ENCODE measurements around the gene CPT1A.

The CPT1A gene

GRCh38 chr11:68727783-68728182 lies 113.9 kb downstream of the CPT1A start:
- no peak for TF ChIP-seq POLR2A (IDR thresholded peaks at IDR 0.05; ENCODE audit: low read depth, low read length)
- DNase-seq (ENCODE audit: insufficient read length, low spot score) (no peak), FAIRE-seq (no peak)

- no peak for FAIRE-seq
- TF ChIP-seq POLR2A (IDR thresholded peaks at IDR 0.05; ENCODE audit: low read depth, low read length), result no peak
- DNase-seq (ENCODE audit: insufficient read length, low spot score), result no peak
These were observed 117.4 kb downstream of the CPT1A start for GRCh38 chr11:68724293-68724692.

- FAIRE-seq (no peak), DNase-seq (ENCODE audit: insufficient read length, low spot score) (no peak)
- TF ChIP-seq POLR2A (IDR thresholded peaks at IDR 0.05; ENCODE audit: low read depth, low read length), result no peak
These were observed 119.6 kb downstream of the CPT1A start for GRCh38 chr11:68722143-68722542.

DNA sequence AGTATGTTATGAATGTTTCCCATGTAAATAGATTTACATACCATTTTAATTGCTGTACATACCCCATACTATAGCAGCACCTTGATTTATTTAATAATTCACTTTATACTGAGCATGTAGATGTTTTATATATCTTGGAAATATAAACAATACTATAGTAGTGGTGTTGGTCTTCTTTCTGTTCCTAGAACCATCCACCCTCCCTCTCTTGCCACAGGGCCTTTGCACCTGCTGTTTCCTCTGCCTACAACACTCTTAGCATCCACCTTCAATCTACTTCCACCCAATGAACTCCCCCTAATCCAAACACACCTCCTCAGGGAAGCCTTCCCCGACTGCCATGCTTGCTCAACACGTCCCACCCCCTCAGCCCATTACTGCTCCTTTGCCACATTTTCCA lies 120.6 kb downstream of the CPT1A start:
- FAIRE-seq, result no peak
- DNase-seq (ENCODE audit: insufficient read length, low spot score), result no peak
- TF ChIP-seq POLR2A (IDR thresholded peaks at IDR 0.05; ENCODE audit: low read depth, low read length), result no peak

- FAIRE-seq (no peak), DNase-seq (ENCODE audit: insufficient read length, low spot score) (no peak)
- TF ChIP-seq POLR2A (IDR thresholded peaks at IDR 0.05; ENCODE audit: low read depth, low read length), result no peak
These were observed 126.1 kb downstream of the CPT1A start for GRCh38 chr11:68715456-68716122.

- TF ChIP-seq POLR2A (IDR thresholded peaks at IDR 0.05; ENCODE audit: low read depth, low read length), result no peak
- DNase-seq (ENCODE audit: insufficient read length, low spot score) (no peak), FAIRE-seq (no peak)
These were observed 127.5 kb downstream of the CPT1A start for GRCh38 chr11:68714060-68714856.

- TF ChIP-seq POLR2A (IDR thresholded peaks at IDR 0.05; ENCODE audit: low read depth, low read length), result no peak
- FAIRE-seq (no peak), DNase-seq (ENCODE audit: insufficient read length, low spot score) (no peak)
These were observed 130.6 kb downstream of the CPT1A start for GRCh38 chr11:68711114-68711513.

DNA sequence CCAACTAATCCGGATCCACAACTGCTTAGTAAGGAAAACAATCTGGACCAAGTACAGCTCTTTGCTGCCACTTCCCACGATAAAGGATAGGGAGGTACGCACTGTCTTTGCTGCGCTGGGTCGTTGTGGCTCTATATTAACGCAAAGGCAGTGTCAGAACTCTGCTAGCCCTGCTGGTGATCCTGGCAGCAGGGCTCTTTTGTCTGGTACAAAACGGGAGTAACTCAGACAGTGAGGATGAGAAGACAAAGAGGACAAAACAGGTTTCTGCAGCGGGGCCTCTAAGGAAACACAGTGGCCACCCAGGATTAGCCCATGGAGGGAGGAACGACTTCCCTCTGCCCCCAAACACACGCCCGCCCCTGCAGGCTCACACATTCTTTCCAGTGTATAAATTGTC lies 131.3 kb downstream of the CPT1A start:
- DNase-seq (ENCODE audit: insufficient read length, low spot score), result no peak
- no peak for TF ChIP-seq POLR2A (IDR thresholded peaks at IDR 0.05; ENCODE audit: low read depth, low read length)
- no peak for FAIRE-seq

GRCh38 chr11:68709062-68709461 lies 132.7 kb downstream of the CPT1A start:
- DNase-seq (ENCODE audit: insufficient read length, low spot score), result no peak
- FAIRE-seq, result no peak
- TF ChIP-seq POLR2A (IDR thresholded peaks at IDR 0.05; ENCODE audit: low read depth, low read length), result no peak

- TF ChIP-seq POLR2A (IDR thresholded peaks at IDR 0.05; ENCODE audit: low read depth, low read length), result no peak
- DNase-seq (ENCODE audit: insufficient read length, low spot score), result no peak
- FAIRE-seq, result no peak
These were observed 134.2 kb downstream of the CPT1A start for GRCh38 chr11:68707527-68707926.

DNA sequence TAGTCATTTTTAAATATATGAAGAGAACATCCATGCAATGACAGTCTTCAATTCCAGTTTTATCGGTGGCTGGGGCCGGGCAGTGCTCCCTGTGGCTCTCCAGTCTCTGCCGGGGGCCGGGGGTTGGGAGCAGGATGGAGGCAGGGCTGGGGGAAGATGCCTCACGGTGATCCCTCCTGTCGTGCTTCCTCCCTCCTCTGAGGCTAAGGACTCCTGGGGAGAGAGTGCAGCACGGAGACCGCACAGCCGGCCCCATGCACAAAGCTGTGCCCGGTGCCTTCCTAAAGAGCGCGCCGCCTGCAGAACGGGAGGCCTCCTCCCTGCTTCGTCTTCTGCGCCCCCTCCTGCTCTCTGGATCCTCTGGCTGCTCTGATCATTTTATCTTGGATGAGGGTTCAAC lies 136.8 kb downstream of the CPT1A start:
- DNase-seq (ENCODE audit: insufficient read length, low spot score) (no peak), FAIRE-seq (no peak)
- no peak for TF ChIP-seq POLR2A (IDR thresholded peaks at IDR 0.05; ENCODE audit: low read depth, low read length)
